ENCODE results near the gene RBMY1J.
"Not testable (repeated sequence)": the region's sequence is repeated elsewhere in the genome, so short reads cannot be mapped to it uniquely, and the experiment has no call there.

Gene RBMY1J

DNA sequence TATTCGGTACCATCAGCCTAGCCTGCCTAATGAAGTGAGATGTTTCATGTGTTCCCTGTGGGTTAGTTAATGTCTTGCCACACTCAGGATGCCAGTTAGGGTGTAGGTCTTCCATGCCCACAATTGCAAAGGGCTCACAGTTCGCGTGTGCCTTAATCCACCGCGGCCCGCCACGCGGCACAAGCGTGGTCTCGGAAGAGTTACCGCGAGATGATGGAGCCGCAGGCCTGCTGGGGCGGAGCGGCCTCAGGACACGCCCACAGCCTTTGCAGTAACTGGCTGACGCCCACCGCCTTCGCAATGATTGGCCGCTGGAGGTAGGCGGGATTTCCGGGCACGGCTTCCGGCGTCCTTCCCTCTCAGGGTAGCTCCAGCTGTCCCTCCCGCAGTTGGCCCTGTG is at the start of gene RBMY1J:
Gene RBMY1J (plus strand): TSS at position 301 of the 400 bp plus-strand sequence. CDS start 2,038 bp downstream, outside the sequence.
- not testable (repeated sequence) for DNase-seq

DNA sequence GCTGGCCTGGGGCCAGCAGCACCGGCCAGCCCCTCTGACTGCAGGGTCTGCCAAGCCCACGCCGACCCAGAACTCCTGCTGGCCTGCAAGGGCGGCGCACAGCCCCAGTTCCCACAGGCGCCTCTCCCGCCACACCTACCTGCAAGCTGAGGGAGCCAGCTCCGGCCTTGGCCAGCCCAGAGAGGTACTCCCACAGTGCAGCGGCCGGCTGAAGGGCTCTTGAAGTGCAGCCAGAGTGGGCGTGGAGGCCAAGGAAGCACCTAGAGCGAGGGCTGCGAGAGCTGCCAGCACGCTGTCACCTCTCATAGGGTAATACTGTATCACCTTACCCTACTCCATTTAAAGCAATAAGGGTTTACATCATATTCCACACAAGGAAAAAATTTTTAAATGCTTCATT is 35.8 kb upstream of the RBMY1J start:
- DNase-seq: no peak

DNA sequence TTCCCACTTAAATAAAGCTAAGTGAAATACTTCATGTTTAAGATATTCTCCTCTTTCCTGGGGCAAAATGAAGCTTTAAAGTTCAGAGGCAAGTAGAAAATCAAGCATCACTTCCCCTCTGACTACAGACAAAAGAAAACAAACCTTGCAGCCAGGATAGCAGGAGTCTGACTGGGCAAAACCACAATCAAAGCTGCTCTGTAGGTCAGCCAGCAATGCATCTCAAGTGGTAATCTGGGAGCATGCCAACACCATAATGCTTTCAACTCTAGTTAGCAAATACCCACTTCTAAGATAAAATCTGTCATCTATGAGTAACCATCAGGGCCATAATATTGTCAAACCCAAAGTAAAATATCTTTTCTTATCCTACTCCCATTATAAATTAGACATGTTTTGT is 32.6 kb upstream of the RBMY1J start:
- DNase-seq: no peak

DNA sequence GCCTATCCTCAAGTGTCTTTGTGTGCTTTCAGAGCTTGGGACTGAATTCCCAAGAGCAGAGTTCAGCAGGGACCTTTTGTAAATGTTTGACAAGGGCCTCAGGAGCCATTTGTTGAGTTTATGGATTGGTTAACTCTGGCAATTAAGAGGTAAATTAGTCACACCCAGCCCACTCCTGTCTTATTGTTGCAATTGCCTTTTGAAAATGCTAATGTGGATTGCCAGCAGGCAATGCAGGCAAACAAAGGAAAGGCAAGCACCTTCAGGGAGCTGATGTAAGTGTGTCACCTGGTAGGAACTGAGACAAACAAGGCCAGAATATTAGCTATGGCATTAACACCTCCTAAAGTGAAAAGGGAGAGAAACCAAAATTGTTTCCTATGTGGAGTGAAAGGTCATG is 29.7 kb upstream of the RBMY1J start:
- no peak for DNase-seq

DNA sequence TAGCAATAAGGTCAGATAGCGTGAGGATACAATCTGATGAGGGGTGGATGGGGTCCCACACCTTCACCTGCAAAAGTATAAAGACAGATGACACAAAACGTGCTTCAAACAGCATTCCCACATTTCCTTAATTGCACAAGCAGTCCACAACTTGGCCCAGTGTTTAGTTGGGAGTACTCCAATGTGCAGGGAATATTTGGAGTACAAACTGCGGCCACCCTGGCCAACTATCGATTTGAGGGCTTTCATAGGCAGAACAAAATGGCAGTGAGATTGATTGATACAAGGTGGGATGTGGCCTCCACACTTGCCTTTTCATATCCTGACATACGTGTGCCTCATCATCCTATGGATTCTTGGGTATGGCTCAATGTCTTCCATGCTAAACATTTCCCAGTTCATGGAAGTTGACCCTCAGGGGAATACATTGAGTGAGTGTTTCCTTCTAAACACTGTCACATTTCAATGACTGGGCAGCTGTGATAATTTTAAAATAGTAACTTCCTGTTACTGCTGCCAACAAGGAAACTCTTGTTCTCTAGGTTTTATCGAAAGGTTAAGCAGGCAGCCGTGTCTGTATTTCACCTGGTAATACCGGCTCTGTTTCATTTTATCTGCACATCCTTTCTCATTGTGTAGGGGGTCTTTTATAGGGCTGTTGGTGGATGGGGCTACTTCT is 41.6 kb downstream of the RBMY1J start:
- DNase-seq: not testable (repeated sequence)

DNA sequence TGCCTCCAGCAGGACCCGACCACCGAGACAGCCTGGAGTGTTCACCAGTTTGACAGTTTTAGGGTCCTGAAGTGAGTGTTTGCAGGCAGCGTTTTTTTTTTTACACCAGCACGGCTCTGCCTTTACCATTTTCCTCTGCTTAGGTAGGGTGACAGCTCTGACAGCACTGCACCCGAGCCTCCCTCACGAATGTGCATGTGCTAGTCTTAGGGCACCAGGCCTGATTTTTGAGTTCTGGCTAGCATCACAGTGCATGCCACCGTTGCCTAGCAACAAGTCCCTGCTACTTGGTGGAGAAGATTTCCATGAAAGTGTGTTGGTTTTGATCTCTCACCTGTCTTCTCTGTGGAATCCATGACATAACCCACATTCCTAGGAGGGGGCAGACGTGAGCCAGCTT is 52.3 kb downstream of the RBMY1J start:
- DNase-seq: not testable (repeated sequence)

DNA sequence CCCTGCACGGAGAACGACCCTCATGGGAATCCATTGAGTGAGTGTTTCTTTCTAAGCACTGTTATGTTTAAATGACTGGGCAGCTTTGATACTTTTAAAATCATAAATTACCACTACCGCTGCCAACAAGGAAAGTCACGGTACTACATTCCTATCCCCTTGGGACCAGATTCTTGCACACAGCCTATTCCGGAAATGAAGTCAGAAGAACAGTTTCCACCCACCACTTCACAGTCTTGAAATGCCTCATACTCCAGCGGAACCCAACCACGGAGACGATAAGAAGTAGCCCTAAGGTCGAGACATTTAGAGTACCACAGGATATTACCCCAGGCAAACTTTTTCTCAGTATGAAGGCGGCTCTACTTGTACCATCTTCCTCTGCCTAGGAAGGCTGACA is 58.8 kb downstream of the RBMY1J start:
- DNase-seq: not testable (repeated sequence)

Measured in NCI-H1436 (cell line).